Measurements from ENCODE around the gene CYTH2.

DNA sequence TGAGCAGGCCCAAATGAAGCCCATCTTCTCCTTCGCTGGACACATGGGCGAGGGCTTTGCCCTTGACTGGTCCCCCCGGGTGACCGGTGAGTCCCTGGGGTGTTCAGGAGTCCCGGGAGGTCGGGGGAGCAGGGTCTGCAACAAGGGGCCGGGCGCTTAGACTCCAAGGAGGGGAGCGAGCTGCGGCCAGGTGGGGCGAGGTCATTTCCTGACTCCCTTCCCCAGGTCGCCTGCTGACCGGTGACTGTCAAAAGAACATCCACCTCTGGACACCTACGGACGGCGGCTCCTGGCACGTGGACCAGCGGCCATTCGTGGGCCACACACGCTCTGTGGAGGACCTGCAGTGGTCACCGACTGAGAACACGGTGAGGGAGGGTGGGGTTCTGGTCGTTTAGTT lies 18.7 kb upstream of the CYTH2 start:
- TF ChIP-seq CTCF (conservative IDR thresholded peaks at IDR 0.05; ENCODE audit: low read depth in 2 of 2) (no peak), JUNB (IDR thresholded peaks at IDR 0.05; ENCODE audit: unreplicated experiment) (no peak), POLR2AphosphoS5 (IDR thresholded peaks at IDR 0.05; ENCODE audit: low read depth) (no peak), REST (IDR thresholded peaks at IDR 0.05; ENCODE audit: unreplicated experiment) (no peak), CREB1 (CRISPR knock-in tag; IDR thresholded peaks at IDR 0.05; ENCODE audit: low read depth) (no peak), EZH2 (IDR thresholded peaks at IDR 0.05; ENCODE audit: low read depth, unreplicated experiment) (no peak)

All from GM23338 (cell line).